ENCODE results near the gene ENAH.

The ENAH gene

GRCh38 chr1:225504776-225505175 lies 148.1 kb downstream of the ENAH start:
- Histone ChIP-seq H3K9me3 (ENCODE audit: insufficient read depth, low read length) (no peaks in the 10 kb centered on the region), H2AFZ (ENCODE audit: low read depth, low read length) (no peak overlapping the region), H3K36me3 (replicated peaks; ENCODE audit: low read depth, low read length) (no peaks in the 10 kb centered on the region), H3K27ac (ENCODE audit: low read length) (no peak overlapping the region), H3K4me3 (ENCODE audit: low read length) (no peak overlapping the region), H3K4me2 (ENCODE audit: low read length) (no peak overlapping the region), H4K20me1 (ENCODE audit: insufficient read depth, low read length) (no peaks in the 10 kb centered on the region), H3K79me2 (ENCODE audit: low read length) (no peaks in the 10 kb centered on the region), H3K9ac (ENCODE audit: low read length) (no peak overlapping the region), H3K27me3 (ENCODE audit: low read depth, low read length) (peaks cover 15% of the 10 kb centered on the region; the same call in 1 of the 2 replicates), H3K4me1 (ENCODE audit: low read length) (no peaks in the 10 kb centered on the region)
- no peak for TF ChIP-seq CTCF (IDR thresholded peaks at IDR 0.05; ENCODE audit: low read depth, low read length)
- no peak for TF ChIP-seq EZH2phosphoT487 (IDR thresholded peaks at IDR 0.05; ENCODE audit: low read depth)

- no peak for TF ChIP-seq EZH2phosphoT487 (IDR thresholded peaks at IDR 0.05; ENCODE audit: low read depth)
- H3K27me3 ChIP-seq (ENCODE audit: low read depth, low read length), result peaks cover 25% of the 10 kb centered on the region
- H3K27ac ChIP-seq (ENCODE audit: low read length), result no peak overlapping the region
- peaks cover 11% of the 10 kb centered on the region for H3K4me1 ChIP-seq (ENCODE audit: low read length)
- no peak overlapping the region for H2AFZ ChIP-seq (ENCODE audit: low read depth, low read length)
- no peaks in the 10 kb centered on the region; the same call in 1 of the 2 replicates for H4K20me1 ChIP-seq (ENCODE audit: insufficient read depth, low read length)
- H3K4me3 ChIP-seq (ENCODE audit: low read length), result no peak overlapping the region
- H3K79me2 ChIP-seq (ENCODE audit: low read length), result no peaks in the 10 kb centered on the region
- no peak overlapping the region for H3K9ac ChIP-seq (ENCODE audit: low read length)
- no peak overlapping the region for H3K4me2 ChIP-seq (ENCODE audit: low read length)
- no peaks in the 10 kb centered on the region for H3K9me3 ChIP-seq (ENCODE audit: insufficient read depth, low read length)
- no peaks in the 10 kb centered on the region for H3K36me3 ChIP-seq (replicated peaks; ENCODE audit: low read depth, low read length)
These were observed 152.2 kb downstream of the ENAH start for GRCh38 chr1:225500624-225501192.

- Histone ChIP-seq H3K4me3 (ENCODE audit: low read length) (peak overlapping the region; percentile 7; the same call in 1 of the 2 replicates), H3K4me1 (ENCODE audit: low read length) (peaks cover 24% of the 10 kb centered on the region), H4K20me1 (ENCODE audit: insufficient read depth, low read length) (no peaks in the 10 kb centered on the region; the same call in 1 of the 2 replicates), H2AFZ (ENCODE audit: low read depth, low read length) (no peak overlapping the region), H3K4me2 (ENCODE audit: low read length) (peak overlapping the region; percentile 53), H3K9ac (ENCODE audit: low read length) (no peak overlapping the region), H3K9me3 (ENCODE audit: insufficient read depth, low read length) (no peaks in the 10 kb centered on the region), H3K27ac (ENCODE audit: low read length) (no peak overlapping the region), H3K79me2 (ENCODE audit: low read length) (no peaks in the 10 kb centered on the region), H3K27me3 (ENCODE audit: low read depth, low read length) (peaks cover 29% of the 10 kb centered on the region), H3K36me3 (replicated peaks; ENCODE audit: low read depth, low read length) (no peaks in the 10 kb centered on the region)
- TF ChIP-seq CTCF (IDR thresholded peaks at IDR 0.05; ENCODE audit: low read depth, low read length), result no peak
- no peak for TF ChIP-seq EZH2phosphoT487 (IDR thresholded peaks at IDR 0.05; ENCODE audit: low read depth)
These were observed 154.3 kb downstream of the ENAH start for GRCh38 chr1:225498549-225499136.

- Histone ChIP-seq H2AFZ (ENCODE audit: low read depth, low read length) (no peak overlapping the region), H3K36me3 (replicated peaks; ENCODE audit: low read depth, low read length) (no peaks in the 10 kb centered on the region), H3K9me3 (ENCODE audit: insufficient read depth, low read length) (no peaks in the 10 kb centered on the region), H4K20me1 (ENCODE audit: insufficient read depth, low read length) (no peaks in the 10 kb centered on the region; the same call in 1 of the 2 replicates), H3K27me3 (ENCODE audit: low read depth, low read length) (peaks cover 21% of the 10 kb centered on the region), H3K27ac (ENCODE audit: low read length) (no peak overlapping the region), H3K79me2 (ENCODE audit: low read length) (no peaks in the 10 kb centered on the region), H3K9ac (ENCODE audit: low read length) (no peak overlapping the region), H3K4me3 (ENCODE audit: low read length) (peak overlapping the region; percentile 55), H3K4me2 (ENCODE audit: low read length) (peak overlapping the region; percentile 81), H3K4me1 (ENCODE audit: low read length) (peaks cover 28% of the 10 kb centered on the region)
- no peak for TF ChIP-seq EZH2phosphoT487 (IDR thresholded peaks at IDR 0.05; ENCODE audit: low read depth)
- no peak for TF ChIP-seq CTCF (IDR thresholded peaks at IDR 0.05; ENCODE audit: low read depth, low read length)
These were observed 158.0 kb downstream of the ENAH start for GRCh38 chr1:225494789-225495359.
